ENCODE results near the gene GIGYF1.

GIGYF1 gene

DNA sequence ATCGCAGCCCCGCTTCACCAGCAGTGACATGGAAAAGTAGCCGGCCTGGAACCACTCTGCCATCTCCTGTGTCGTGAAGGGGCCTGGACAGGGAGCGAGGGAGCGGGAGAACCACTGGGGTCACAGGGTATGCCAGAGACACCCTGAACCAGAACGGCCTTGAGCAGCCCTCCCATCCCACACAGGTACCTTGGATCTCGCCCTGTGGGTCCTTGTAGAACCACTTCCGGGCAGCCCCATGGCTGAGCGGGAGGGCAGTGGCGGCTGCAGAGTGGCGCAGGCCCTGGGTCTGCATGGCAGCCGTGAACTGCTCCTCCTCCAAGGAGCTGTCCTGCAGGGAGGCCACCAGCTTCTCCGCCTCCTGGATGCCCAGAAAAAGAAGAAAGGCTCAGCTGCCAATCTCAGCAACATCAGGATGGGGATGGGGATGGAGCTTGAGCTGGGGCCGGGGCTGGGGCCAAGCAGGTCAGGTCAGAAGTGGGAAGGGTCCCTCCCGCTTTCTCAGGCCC lies 9.5 kb downstream of the GIGYF1 start:
- DNase-seq (ENCODE audit: low read depth), result no peak

DNA sequence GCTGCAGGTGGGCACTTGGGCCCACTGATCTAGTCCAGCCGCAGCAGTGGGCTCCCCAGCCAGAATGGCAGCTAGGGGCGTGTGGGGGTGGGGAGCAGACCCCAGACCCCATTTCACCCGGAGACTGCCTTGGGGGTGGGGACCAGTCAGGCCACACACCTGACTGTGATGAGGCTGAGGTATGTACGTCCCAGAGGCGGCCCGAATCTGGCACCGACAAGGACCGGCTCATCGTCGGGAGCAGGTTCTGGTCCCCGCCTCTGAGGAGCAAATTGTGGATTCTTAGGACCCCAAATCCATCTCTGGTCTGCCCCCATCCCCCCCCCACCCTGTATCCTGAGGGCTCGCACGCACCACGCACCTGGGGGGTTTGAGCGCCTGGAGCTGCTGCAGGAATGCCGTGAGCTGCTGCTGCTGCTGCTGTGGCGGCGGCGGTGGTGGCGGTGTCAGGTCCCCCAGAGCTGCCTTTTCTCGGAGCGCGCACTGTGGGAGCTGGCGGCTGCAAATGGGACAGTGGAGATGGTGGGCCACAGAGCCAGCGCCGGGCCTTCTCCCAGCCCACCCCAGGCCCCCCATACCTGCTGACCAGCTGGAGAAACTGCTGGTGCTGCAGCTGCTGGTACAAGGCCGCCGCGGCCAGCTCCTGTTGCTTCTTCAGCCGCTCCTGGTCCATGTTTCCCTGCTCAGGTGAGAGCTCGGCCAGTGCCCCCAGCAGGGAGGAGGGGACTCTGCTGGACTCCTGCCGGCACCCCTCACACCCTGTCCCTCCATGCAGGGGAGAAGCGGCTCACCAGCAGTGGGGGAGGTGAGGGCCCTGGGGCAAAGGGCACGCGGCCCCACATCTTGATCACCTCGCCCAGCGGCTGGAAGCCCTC lies 10.2 kb downstream of the GIGYF1 start:
- no peak for DNase-seq (ENCODE audit: low read depth)

DNA sequence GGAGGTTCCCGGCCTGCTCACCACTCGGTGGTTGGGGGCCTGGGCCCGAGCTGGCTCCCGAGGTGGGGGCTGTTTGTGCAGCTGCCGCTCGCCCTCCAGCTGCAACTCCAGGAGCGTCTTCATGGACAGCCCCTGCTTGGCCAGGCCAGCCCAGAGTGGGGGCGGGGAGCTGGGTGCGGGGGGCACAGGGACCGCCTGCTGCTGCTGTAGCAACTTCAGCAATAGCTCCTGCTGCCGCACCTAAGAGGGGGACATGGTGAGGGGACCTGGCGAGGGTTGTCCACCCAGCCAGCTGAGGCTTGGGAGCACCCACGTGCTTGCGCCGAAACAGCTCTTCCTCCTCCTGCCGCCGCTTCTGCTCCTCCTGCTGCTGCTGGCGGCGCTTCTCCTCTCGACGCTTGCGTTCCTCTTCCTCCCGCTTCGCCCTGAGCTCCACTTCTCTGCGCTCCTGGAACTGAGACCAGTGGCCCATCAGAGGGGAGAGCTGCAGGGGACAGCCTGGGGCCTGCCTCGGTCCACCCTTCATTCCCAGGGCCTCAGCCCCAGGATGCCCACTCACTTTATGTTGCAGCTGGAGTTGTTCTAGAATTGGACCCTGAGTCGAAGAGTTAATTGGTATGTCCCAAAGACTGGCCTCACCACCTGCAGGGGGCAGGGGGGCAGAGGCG lies 10.9 kb downstream of the GIGYF1 start:
- no peak for DNase-seq (ENCODE audit: low read depth)

DNA sequence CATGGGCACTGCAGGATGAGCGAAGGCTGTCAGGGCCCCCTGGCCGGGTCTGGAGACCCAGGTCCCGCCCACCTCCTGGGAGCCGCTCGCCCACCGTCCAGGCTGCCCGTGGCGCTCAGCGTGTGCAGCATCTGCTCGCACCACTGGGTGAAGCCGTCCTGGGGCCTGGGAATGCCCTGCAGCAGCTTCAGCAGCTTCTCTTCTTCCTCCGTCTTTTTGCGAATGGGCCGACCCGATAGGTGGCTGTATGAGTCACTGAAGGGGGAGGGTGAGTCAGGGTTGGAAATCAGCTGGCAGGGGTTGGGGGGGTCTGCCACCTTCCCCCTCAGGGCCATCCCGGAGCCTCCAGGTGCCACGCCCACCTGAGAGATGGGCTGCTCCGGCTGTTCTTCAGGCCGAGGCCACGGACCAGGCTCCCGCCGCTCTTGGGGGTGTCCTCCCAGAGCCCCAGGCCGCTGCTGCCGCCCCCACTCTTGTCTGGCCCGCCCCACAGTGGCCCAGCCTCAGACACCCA lies 11.8 kb downstream of the GIGYF1 start:
- no peak for DNase-seq (ENCODE audit: low read depth)

DNA sequence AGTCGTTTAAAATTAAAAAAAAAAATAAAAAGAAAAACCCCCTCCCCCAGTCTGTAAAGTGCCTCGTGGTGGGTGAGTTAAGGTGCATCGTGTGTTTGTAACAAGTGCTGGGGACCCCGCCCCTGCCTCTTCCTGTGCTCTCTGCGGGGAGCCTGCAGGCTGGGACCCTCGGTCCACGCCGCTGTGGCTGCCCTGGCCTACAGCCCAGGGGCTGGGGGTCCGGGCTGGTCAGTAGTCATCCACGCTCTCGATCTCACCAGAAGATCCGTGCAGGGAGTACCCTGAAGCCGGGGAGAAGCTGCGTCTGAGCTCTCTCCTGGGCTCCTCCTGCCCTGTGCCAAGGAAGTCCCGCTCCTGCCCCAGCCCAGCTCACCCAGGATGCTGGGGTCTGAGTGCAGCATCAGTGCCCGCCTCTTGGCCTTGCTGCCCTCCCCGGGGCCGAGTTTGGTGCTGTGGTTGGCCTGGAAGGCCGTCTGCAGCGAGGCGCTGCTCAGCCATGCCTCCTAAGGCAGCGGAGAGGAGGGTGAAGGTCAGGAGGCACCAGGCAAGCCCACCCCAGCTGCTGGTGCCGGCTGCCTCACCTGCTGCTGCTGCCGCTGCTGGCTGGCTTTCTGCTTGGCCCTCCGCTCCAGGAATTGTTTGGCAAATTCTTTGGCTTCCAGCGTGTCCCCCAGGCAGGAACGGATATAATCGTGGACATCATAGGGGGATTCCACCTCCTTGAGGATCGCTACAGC lies 12.4 kb downstream of the GIGYF1 start:
- DNase-seq (ENCODE audit: low read depth), result no peak

DNA sequence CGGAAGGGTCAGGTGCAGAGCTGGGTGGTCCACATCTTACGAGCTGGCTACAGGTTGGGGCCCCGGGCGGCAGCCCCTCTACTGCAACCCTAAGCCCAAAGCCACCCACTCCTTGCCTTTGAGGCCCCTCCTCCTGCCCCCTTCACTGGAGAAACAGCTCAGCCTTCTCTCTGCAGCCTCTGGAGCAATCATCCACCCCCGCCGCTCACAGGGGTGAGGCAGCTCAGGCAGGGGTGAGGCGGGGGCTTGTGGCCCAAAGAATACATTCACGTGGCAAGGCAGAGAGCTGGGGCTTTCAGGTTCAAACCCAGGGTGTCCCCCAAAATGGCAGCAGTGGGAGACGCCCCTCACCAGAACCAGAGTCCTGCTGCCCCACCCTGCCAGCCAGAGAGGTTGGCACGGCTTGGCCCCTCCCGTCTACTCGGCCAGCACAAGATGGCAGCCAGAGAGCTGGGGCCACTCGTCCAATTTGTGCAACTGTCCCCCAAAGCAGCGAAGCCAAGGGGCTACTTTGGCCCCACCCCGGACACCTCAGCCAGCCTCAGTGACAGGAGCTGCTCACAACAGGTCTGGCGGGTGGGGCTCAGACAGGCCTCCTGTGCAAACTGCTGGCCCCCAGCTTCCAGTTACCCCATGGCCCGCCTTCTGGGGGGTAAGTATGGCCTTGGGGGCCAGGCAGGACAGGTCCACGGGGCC lies 13.3 kb downstream of the GIGYF1 start:
- no peak for DNase-seq (ENCODE audit: low read depth)

DNA sequence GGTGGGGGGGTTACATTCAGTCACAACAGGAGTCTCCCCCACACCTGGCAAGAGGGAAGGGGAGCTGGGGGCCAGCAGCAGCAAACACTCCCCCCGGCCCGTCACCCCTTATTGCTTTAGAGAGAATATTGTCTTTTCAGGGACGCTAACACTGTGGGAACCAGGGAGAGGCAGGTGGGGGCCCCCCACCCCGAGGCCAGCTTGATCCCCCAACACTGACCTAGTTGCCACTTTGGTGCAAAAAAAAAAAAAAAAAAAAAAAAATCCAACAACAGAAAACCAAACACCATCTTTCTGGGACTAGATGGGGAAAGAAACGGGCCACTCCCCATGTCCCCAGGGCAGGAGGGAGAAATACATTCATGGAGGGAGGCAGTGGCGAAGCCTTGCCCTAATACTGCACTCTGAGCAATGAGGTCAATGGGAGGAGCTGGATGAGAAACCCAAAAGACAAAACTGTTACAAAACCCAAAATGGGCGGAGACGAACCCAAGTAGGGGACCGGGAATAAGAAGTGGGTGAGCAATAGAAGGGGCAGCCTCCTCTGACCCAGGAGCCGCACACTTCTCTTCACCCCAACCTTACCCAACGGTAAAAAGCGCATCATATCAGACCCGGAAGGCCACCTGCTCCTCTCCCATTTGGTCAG lies 14.0 kb downstream of the GIGYF1 start:
- DNase-seq (ENCODE audit: low read depth), result no peak

DNA sequence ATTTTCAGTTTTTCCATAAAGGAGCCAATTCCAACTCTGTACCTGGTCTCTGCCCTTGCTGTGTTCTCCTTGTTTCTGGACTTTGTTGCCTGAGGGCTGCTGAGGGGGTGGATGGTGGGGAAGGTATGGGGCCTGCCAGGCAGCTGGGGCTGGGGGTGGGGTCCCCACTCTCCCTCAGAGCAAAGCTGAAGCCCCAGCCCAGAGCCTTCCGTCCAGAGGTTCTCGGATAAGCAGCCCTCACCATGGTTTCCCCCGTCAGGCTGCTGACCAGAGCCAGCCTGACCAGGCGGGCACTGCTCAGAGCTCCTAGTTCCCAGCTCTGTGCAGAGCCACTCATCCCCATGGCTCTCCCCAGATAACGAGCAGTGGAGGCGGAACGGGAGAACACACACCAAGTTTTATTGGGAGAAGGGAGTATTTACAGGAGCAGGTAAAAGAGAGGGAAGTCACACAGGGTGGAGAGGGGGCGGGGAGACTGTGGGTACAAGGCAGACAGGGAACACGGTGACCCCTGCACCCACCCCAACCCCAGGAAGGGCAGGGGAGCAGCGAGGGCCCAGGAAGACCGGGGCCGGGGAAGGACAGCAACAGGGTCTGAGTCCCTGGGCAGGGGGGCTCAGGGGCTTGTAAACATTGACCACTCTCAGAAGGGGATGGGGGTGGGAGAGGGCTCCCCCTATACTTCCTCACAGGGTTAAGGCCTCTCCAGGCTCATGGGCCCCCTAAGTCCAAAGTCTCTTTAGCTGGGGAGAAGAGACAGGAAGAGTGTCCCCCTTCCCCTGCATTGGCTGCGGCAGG lies 14.7 kb downstream of the GIGYF1 start:
- no peak for DNase-seq (ENCODE audit: low read depth)

DNA sequence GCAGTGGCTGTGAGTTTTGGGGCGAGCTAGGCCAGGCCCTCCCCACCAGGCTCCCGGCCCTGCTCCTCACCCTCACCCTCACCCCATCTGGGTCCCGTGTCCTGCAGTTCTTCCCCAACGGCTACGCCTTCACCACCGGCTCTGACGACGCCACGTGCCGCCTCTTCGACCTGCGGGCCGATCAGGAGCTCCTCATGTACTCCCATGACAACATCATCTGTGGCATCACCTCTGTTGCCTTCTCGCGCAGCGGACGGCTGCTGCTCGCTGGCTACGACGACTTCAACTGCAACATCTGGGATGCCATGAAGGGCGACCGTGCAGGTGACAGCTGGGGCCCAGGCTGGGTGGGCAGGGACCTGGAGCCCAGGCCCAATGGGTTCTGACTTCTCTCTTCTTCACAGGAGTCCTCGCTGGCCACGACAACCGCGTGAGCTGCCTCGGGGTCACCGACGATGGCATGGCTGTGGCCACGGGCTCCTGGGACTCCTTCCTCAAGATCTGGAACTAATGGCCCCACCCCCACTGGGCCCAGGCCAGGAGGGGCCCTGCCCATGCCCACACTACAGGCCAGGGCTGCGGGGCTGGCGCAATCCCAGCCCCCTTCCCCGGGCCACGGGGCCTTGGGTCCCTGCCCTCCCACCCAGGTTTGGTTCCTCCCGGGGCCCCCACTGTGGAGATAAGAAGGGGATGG lies 15.6 kb downstream of the GIGYF1 start:
- no peak for DNase-seq (ENCODE audit: low read depth)

DNA sequence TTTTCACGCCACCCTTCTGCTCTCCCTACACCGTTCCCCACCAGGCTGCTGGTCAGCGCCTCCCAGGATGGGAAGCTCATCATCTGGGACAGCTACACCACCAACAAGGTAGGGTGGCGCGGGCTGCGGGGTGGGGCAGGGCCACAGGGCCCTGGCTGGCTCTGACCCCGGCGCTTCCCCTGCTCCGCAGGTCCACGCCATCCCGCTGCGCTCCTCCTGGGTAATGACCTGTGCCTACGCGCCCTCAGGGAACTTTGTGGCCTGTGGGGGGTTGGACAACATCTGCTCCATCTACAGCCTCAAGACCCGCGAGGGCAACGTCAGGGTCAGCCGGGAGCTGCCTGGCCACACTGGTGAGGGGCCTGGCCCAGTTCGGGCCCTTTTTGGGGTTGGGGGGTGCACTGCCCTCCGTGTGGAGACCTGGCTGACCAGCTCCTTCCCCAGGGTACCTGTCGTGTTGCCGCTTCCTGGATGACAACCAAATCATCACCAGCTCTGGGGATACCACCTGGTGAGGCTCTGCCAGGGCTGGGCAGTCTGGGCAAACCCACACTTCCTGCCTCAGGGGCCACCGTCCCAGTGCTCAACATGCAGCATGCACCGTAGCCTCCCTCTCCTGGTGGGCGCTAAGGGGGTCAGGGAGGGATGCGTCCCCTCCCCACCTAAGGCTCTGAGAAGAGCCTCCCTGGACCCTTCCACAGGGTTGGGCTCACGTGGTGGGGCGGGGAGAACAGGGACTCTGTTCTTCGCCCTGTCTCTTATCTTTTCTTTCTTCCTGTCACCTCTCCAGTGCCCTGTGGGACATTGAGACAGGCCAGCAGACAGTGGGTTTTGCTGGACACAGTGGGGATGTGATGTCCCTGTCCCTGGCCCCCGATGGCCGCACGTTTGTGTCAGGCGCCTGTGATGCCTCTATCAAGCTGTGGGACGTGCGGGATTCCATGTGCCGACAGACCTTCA lies 16.5 kb downstream of the GIGYF1 start:
- DNase-seq (ENCODE audit: low read depth), result no peak

DNA sequence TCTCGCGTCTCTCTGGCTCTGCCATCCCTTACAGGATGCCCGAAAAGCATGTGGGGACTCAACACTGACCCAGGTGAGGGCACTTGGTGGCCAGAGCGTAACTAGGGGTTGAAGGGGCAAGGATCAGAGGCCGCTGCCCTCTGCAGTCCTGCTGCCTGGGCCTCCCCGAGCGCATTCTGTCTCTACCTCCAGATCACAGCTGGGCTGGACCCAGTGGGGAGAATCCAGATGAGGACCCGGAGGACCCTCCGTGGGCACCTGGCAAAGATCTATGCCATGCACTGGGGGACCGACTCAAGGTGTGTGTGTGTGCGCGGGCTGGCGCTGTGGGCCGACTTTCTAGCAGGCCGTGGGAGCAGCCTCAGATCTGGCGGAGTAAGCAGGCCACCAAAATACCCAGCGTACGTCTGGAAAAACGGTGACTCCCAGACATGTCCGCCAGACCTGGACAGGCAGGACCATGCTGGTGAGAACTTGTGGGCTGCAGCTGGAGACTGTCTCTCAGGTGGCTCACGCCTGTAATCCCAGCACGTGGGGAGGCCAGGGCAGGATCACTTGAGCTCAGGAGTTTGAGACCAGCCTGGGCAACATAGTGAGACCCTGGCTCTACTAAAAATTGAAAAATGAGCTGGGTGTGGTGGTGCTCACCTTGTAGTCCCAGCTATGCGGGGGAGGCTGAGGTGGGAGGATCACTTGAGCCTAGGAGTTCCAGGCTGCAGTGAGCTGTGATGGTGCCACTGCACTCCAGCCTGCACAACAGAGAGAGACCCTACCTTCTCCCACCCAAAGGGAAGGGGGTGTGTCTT lies 17.3 kb downstream of the GIGYF1 start:
- no peak for DNase-seq (ENCODE audit: low read depth)

DNA sequence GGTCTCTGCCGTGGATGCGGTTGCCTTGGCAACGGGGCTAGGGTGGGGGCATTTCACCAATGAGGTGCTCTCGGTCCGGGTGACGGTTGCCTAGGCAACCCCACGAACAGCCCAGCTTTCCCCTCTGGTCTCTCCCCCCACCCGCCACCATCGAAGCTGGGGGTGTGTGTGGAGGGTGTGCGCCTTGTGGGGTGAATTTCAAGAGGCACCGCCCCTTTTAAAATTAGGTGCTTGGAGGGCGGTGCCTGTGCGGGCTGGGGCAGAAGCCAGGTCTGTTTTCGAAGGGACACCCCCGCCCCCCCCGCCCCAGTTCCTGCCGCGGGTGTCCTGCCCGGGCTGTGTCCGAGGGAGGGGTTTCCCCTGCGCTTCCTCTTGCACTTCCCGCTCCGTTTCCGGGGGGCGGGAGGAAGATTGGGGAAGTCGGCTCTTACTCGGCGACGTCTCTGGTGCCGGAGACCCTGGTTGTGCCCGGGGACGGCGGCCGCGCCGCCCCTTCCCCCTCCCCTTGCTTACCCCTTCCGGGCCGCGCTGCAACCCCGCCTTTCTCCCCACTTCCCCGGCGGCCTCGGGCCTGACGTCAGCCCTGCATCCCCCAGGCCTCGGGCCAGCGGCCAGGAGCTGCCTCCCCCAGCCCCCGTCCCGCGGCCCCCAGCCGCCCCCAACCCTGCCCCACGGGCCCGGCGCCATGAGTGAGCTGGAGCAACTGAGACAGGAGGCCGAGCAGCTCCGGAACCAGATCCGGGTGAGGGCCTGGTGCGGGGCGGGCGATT lies 18.3 kb downstream of the GIGYF1 start:
- peak; percentile 70 for DNase-seq (ENCODE audit: low read depth)

DNA sequence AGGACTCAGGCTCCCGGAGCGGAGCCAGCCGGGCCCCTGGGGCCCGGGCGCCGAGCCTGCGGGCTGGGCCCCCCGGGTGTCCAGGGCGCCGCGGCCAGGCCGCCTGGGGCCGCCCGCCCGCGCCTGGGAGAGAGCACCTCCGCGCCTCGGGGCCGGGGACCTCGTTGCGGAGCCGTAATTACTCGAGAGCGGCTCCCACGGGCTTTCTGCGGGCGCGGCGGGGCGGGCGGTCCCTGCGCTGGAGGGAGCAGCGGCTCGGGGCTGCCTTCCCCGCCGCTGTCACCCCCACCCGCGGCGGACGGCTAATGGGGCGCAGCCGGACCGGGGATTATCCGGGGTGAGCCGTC lies 19.0 kb downstream of the GIGYF1 start:
- no peak for DNase-seq (ENCODE audit: low read depth)

DNA sequence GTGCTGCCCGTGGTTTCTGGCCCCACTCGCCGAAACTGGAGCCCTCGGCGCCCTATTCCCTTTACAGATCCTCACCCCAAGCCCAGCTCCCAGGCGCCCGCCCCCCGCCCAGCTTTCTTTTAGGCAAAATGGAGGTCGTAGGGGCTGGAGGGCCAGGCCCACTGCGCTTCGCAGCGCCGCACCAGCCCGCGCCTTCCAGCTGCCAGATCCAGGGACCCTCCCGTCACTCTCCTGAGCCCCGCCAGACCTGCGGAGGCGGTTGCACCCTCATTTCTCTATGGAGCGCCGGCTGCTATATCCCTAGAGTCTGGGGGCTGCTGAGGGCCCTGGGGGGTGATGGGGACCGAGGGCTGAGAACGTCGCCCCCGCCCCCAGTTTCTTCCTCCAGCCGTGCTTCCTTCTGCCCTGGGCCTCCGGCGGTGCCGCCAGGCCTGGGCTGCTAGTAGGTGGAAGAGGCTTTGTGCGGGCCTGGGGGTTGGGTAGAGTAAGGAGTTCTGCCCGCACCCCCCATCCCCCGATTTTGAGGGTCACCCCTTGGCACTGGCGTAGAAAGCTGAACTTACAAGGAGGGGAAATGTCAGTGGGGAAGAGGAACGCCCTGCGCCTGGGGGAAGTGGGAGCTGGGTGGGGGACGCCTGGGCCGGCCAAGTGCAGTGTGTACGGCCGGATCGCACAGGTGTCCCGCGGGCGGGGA lies 19.5 kb downstream of the GIGYF1 start:
- DNase-seq (ENCODE audit: low read depth), result no peak

DNA sequence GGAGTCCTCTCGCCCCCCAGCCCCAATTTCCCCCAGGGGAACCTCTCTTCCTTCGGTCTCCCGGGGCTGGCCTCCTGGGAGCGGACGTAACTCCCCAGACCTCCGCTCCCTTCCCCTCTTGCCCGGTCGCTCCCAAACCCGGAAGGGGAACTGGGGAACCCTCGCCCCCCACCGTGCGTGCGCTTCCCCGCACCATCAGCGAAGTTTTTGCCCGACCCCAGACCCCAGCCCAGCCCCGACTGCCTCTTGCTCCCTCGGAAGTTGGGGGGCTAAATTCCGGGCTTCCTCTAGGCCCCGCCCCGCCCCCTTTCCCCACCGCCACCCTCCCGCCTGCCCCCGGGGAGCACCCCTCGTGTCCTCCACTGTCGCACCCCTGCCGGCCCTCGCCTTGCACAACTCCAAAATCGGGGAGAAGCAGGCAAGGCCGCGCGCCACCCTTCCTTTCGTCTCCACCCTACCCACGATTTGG lies 20.1 kb downstream of the GIGYF1 start:
- no peak for DNase-seq (ENCODE audit: low read depth)

DNA sequence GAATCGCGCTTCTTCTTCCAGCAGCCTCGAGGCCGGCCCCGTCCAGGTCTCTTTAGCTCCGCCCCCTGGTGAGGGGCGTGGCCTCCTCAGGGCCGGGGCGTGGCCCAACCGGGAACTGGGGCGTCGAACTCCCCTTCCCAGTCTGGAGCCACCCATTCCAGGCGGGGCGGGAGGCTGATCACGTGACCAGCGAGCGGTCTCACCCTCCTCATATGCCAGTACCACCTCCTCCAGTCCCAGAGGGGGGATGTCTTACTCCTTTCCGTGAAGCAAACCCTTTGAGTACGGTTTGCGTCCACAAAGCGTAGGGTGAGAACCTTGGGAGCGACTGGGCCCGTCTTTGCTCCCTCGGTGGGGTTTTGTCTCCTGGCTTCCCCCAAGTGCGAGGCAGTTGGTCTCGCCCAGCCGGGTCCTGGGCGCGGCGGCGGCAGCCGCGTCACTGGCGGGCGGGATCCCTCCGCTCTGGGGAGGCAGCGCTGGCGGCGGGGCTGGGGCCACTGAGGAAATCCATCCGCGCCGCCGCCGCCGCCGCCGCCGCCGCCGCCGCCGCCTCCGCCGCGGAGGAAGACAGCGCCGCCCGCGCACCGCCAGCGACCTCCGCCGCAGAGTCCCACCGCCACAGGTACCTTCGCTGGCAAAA lies 20.6 kb downstream of the GIGYF1 start, which contains the start of gene GNB2:
Gene GNB2, plus strand, starts transcription at position 439 of the 640 bp plus-strand sequence. CDS start 2,526 bp downstream, outside the sequence.
- DNase-seq (ENCODE audit: low read depth), result peak; percentile 99

Data from CMK (cell line).